Right lobe of liver (tissue), 6 donors: Measurements from ENCODE around the gene ZDHHC15. TPM values are rescaled to one million over a fixed set of nuclear protein-coding genes. Genes with fewer than 3 reads are reported as not detected.
"Not testable (repeated sequence)": the region's sequence is repeated elsewhere in the genome, so short reads cannot be mapped to it uniquely, and the experiment has no call there.

Source experiments
- ATAC-seq, 4 donors: fragments of 200-7000 bp; cut with Tn5 transposase; one replicate each; pipeline ENCODE4 v1.9.1; 2020; ENCODE audit warnings: mild to moderate bottlenecking in 4 of 4, moderate library complexity in 4 of 4
- DNase-seq, 3 donors: peaks; one replicate each; pipeline ENCODE4 v3.0.0-alpha.2; 2020
- H3K27ac ChIP-seq, 3 donors: fragments of 200-600 bp; one replicate each; pipeline ENCODE4 v1.8.0; 2022
- H3K27me3 ChIP-seq, 2 donors: fragments of 200-600 bp; one replicate each; pipeline ENCODE4 v1.8.0; 2022
- H3K36me3 ChIP-seq, 4 donors: fragments of 200-600 bp; sonication (generic) in 1 of 4; one replicate each; pipeline versions ENCODE4 v1.5.1 to v1.8.0; 2017 to 2022; ENCODE audit warnings: control low read depth in 1 of 4
- H3K4me1 ChIP-seq, 4 donors: fragments of 200-600 bp; sonication (generic) in 1 of 4; one replicate each; pipeline versions ENCODE4 v1.5.1 to v1.8.0; 2017 to 2022; ENCODE audit warnings: control low read depth in 1 of 4
- H3K4me3 ChIP-seq, 3 donors: fragments of 200-600 bp; one replicate each; pipeline ENCODE4 v1.8.0; 2022
- H3K9me3 ChIP-seq, 4 donors: fragments of 200-600 bp; sonication (generic) in 1 of 4; one replicate each; pipeline versions ENCODE4 v1.5.1 to v1.8.0; 2017 to 2022; ENCODE audit warnings: control low read depth in 1 of 4
- CTCF ChIP-seq, 4 donors: fragments of 200-600 bp in 3 of 4; fragments of 450-650 bp in 1 of 4; IDR thresholded peaks; one replicate each; pipeline versions ENCODE4 v1.5.1 to v1.8.0; 2016 to 2022; ENCODE audit warnings: antibody characterized with exemption in 4 of 4, mild to moderate bottlenecking in 2 of 4
- POLR2A ChIP-seq: fragments of 450-650 bp; IDR thresholded peaks from one replicate; pipeline ENCODE4 v1.6.1; 2017; ENCODE audit warnings: antibody characterized with exemption, mild to moderate bottlenecking
- WGBS: methylation state at CpG from one replicate; pipeline ENCODE4 v1.1.6; 2018; ENCODE audit warnings: low coverage, low lambda C conversion rate; ENCODE audit not compliant: insufficient coverage; ENCODE audit errors: missing lambda C conversion rate; 5-methylcytosine and 5-hydroxymethylcytosine counted together
- intact Hi-C, 2 donors: fragments of 100-400 bp; cut with DNase I; formaldehyde crosslinking; loops; one replicate each; pipeline versions ENCODE4 v1.11.2 to v1.14.1; 2022
- long read RNA-seq: library from polyadenylated mRNA; unstranded; transcript quantifications from one replicate; pipeline ENCODE4 v2.0.0, GENCODE V29; 2019
- total RNA-seq, 6 experiments: library from RNA; depleted of rRNA in 2 of 6; stranded (reverse); fragments of >200 nt in 2 of 6; fragmentation: NEBNext Ultra II Directional in 3 of 6; extraction: Animal tissue kit (Norgen Biotek cat#: 25700) in 3 of 6; gene quantifications; one replicate each; pipeline versions ENCODE4 v1.1.0 to v1.2.4, GENCODE V29; 2016 to 2023
- donor health status: DM: no; HTN: yes; CAD: no.
- donor health status: DM: no; HTN: no; CAD: no.
- donor health status: DM: no; HTN: no; CAD: no.
- donor health status: DM: no; HTN: yes; CAD: no.
- donor health status: DM: no; HTN: yes; CAD: no.

ZDHHC15 gene
- under 1 TPM in 5 of 6 experiments, not detected in 1; 0.09 to 0.18 (median 0.12) TPM for total RNA-seq
- long read RNA-seq, result 0 reads

GRCh38 chrX:75522565-75523431, at the start of gene ZDHHC15:
Gene ZDHHC15 (minus strand): TSS chrX:75523037. CDS start chrX:75523024, 13 bp downstream.
- 26% methylated on average over 12 of the region's 45 CpGs for WGBS
- ATAC-seq, result peak; percentile 60 to 73 (median 68)
- Histone ChIP-seq H3K9me3 (no peaks in the 10 kb centered on the region), H3K27ac (no peak within 1 kb of the TSS), H3K4me1 (no peaks in the 10 kb centered on the region), H3K27me3 (no peaks in the 10 kb centered on the region), H3K4me3 (peak within 1 kb of the TSS; percentile 16 to 39 (median 25)), H3K36me3 (no peaks in the 10 kb centered on the region)
- TF ChIP-seq POLR2A (no peak), CTCF (IDR thresholded peaks at IDR 0.05) (no peak)
- intact Hi-C loops, result no loop called here
- DNase-seq, result peak in 2 of 3 donors; percentile 33 to 55

GRCh38 chrX:75560544-75560943, 37.7 kb upstream of the ZDHHC15 start:
- H3K27me3 ChIP-seq, H3K36me3 ChIP-seq, DNase-seq, H3K27ac ChIP-seq, intact Hi-C loops, H3K9me3 ChIP-seq, H3K4me1 ChIP-seq, H3K4me3 ChIP-seq, ATAC-seq: not testable (repeated sequence)
- 95% methylated on average over 8 of the region's 18 CpGs for WGBS

- ATAC-seq (peak in 1 of 4 donors; percentile 20), DNase-seq (peak in 2 of 3 donors; percentile 33 to 46)
- H3K36me3 ChIP-seq, result no peaks in the 10 kb centered on the region
- intact Hi-C loops, result no loop called here
- 57% methylated on average over 3 of the region's 3 CpGs for whole genome bisulfite sequencing
- peaks cover 0 to 7% of the 10 kb centered on the region in 2 donors for H3K27me3 ChIP-seq
- TF ChIP-seq POLR2A (no peak), CTCF (IDR thresholded peaks at IDR 0.05) (no peak)
- no peak overlapping the region for H3K27ac ChIP-seq
- no peaks in the 10 kb centered on the region for H3K4me1 ChIP-seq
- H3K9me3 ChIP-seq, result no peaks in the 10 kb centered on the region
- H3K4me3 ChIP-seq, result no peak overlapping the region
Measured at GRCh38 chrX:75547783-75548182, 24.9 kb upstream of the ZDHHC15 start.

- TF ChIP-seq POLR2A (no peak), CTCF (IDR thresholded peaks at IDR 0.05) (no peak)
- no peaks in the 10 kb centered on the region for H3K4me1 ChIP-seq
- no peak overlapping the region for H3K4me3 ChIP-seq
- ATAC-seq, result no peak
- no peak overlapping the region for H3K27ac ChIP-seq
- whole genome bisulfite sequencing, result no CpG with 5 or more reads among the region's 2 CpGs
- no peaks in the 10 kb centered on the region for H3K9me3 ChIP-seq
- peaks cover 0 to 7% of the 10 kb centered on the region in 2 donors for H3K27me3 ChIP-seq
- intact Hi-C loops, result no loop called here
- no peaks in the 10 kb centered on the region for H3K36me3 ChIP-seq
- no peak for DNase-seq
Measured at GRCh38 chrX:75546724-75547511, 24.1 kb upstream of the ZDHHC15 start.
